H1 (cell line): Measurements from ENCODE around the gene HSPA12A. TPM values are rescaled to one million over a fixed set of nuclear protein-coding genes. Genes with fewer than 3 reads are reported as not detected.

ENCODE experiments used
- BCL11A ChIP-seq, 2 experiments: IDR thresholded peaks; one replicate each; pipeline ENCODE4 v1.6.1; 2011; ENCODE audit warnings: low read depth in 2 of 2, low read length in 2 of 2, mild to moderate bottlenecking in 2 of 2
- CBX5 ChIP-seq: fragments of 300-800, 300-1000 bp; sonication (generic); IDR thresholded peaks from 2 replicates; pipeline ENCODE4 v1.7.1; 2016; ENCODE audit warnings: antibody characterized with exemption, low read length, low read depth
- EZH2 ChIP-seq: fragments of 200-600 bp; sonication (generic); IDR thresholded peaks from 2 replicates; pipeline ENCODE4 v1.7.1; 2012; ENCODE audit warnings: low read depth, mild to moderate bottlenecking, moderate library complexity, low read length, inconsistent platforms; ENCODE audit not compliant: severe bottlenecking
- FOSL1 ChIP-seq: IDR thresholded peaks from 2 replicates; pipeline ENCODE4 v1.6.1; 2011; ENCODE audit warnings: mild to moderate bottlenecking, low read depth, low read length, moderate library complexity; ENCODE audit not compliant: insufficient read depth
- GABPA ChIP-seq: IDR thresholded peaks from 2 replicates; pipeline ENCODE4 v1.6.1; 2011; ENCODE audit warnings: mild to moderate bottlenecking, low read length, moderate library complexity, borderline replicate concordance; ENCODE audit not compliant: insufficient read depth
- JUN ChIP-seq: IDR thresholded peaks from 2 replicates; pipeline ENCODE4 v1.6.1; 2011; ENCODE audit warnings: low read depth, mild to moderate bottlenecking, improper control_type of control experiment, low read length
- POLR2A ChIP-seq, 2 experiments: IDR thresholded peaks; 1 replicate in 1 of 2; 2 replicates in 1 of 2; pipeline ENCODE4 v1.6.1; 2011; ENCODE audit warnings: low read depth in 2 of 2, low read length in 2 of 2, mild to moderate bottlenecking in 2 of 2; ENCODE audit errors: control extremely low read depth in 1 of 2
- SAP30 ChIP-seq: fragments of 300-600 bp; sonication (generic); IDR thresholded peaks from 2 replicates; pipeline ENCODE4 v1.7.1; 2012; ENCODE audit warnings: low read length, moderate library complexity, mild to moderate bottlenecking, inconsistent platforms; ENCODE audit not compliant: insufficient read depth, insufficient replicate concordance
- SIRT6 ChIP-seq: IDR thresholded peaks from one replicate; pipeline ENCODE4 v1.7.1; 2012; ENCODE audit warnings: low read length, inconsistent platforms
- SP4 ChIP-seq: IDR thresholded peaks from 2 replicates; pipeline ENCODE4 v1.6.1; 2012; ENCODE audit warnings: low read length, inconsistent platforms
- YY1 ChIP-seq: IDR thresholded peaks from 2 replicates; pipeline ENCODE4 v1.6.1; 2011; ENCODE audit warnings: low read depth, mild to moderate bottlenecking, low read length
- polyA plus RNA-seq, 7 experiments: library from polyadenylated mRNA; depleted of rRNA in 3 of 7; stranded (reverse) in 5 of 7; unstranded in 2 of 7; fragments of >200 nt in 5 of 7; fragments of 200-250 nt in 2 of 7; gene quantifications; 1 replicate in 5 of 7; 2 replicates in 1 of 7; 4 replicates in 1 of 7; pipeline versions ENCODE4 v1.2.1 to v1.2.3, GENCODE V29; 2011 to 2013; ENCODE audit warnings: missing spikeins in 2 of 7, mixed read lengths in 2 of 7
- total RNA-seq: library from RNA; stranded (reverse); fragmentation: NEBNext Ultra II Directional; extraction: Animal tissue kit (Norgen Biotek cat#: 25700); gene quantifications from 2 replicates; pipeline ENCODE4 v1.2.1, GENCODE V29; 2021
- TF ChIP-seq, protein P1 (sequence below): fragments of 300-600 bp; sonication (generic); IDR thresholded peaks from 2 replicates; pipeline ENCODE4 v1.7.1; 2012; ENCODE audit warnings: low read length, moderate library complexity, mild to moderate bottlenecking, inconsistent platforms; ENCODE audit not compliant: insufficient replicate concordance

HSPA12A gene
- total and polyA plus RNA-seq, 2 of the 8 experiments (the other 6 are each of a cell fraction or from before 2014, with no cell fraction given), result 3.1 to 6.9 TPM

DNA sequence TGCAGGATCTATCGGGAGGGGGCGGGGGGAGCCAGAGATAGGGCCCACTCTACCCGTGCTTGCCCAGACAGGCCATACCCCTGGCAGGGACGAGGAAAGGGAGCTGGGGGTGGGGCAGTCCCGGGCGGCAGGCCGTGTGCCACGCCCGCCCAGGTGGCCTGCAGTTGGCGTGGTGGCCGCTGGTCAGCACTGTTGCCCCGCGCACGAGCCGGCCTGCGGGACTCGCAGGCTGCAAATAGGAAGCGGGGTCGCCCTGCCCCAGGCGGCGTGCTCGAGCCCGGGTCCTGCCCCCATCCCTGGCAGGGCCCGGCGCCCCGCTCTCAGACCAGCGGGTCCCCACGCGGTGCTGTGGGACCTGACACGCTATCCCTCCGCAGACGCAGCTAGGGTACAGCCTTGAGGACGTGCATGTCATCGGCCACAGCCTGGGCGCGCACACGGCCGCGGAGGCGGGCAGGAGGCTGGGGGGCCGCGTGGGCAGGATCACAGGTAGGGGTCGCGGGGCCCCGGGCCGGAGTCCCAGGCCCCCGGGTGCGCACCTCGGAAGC is 114.9 kb downstream of the HSPA12A start (continued):
- TF ChIP-seq FOSL1, result no peak
- TF ChIP-seq POLR2A (IDR thresholded peaks at IDR 0.05; ENCODE audit: control extremely low read depth in 1 of 2, low read depth in 2 of 2, low read length in 2 of 2), result no peak
- TF ChIP-seq EZH2, result no peak
- TF ChIP-seq, protein P1, sequence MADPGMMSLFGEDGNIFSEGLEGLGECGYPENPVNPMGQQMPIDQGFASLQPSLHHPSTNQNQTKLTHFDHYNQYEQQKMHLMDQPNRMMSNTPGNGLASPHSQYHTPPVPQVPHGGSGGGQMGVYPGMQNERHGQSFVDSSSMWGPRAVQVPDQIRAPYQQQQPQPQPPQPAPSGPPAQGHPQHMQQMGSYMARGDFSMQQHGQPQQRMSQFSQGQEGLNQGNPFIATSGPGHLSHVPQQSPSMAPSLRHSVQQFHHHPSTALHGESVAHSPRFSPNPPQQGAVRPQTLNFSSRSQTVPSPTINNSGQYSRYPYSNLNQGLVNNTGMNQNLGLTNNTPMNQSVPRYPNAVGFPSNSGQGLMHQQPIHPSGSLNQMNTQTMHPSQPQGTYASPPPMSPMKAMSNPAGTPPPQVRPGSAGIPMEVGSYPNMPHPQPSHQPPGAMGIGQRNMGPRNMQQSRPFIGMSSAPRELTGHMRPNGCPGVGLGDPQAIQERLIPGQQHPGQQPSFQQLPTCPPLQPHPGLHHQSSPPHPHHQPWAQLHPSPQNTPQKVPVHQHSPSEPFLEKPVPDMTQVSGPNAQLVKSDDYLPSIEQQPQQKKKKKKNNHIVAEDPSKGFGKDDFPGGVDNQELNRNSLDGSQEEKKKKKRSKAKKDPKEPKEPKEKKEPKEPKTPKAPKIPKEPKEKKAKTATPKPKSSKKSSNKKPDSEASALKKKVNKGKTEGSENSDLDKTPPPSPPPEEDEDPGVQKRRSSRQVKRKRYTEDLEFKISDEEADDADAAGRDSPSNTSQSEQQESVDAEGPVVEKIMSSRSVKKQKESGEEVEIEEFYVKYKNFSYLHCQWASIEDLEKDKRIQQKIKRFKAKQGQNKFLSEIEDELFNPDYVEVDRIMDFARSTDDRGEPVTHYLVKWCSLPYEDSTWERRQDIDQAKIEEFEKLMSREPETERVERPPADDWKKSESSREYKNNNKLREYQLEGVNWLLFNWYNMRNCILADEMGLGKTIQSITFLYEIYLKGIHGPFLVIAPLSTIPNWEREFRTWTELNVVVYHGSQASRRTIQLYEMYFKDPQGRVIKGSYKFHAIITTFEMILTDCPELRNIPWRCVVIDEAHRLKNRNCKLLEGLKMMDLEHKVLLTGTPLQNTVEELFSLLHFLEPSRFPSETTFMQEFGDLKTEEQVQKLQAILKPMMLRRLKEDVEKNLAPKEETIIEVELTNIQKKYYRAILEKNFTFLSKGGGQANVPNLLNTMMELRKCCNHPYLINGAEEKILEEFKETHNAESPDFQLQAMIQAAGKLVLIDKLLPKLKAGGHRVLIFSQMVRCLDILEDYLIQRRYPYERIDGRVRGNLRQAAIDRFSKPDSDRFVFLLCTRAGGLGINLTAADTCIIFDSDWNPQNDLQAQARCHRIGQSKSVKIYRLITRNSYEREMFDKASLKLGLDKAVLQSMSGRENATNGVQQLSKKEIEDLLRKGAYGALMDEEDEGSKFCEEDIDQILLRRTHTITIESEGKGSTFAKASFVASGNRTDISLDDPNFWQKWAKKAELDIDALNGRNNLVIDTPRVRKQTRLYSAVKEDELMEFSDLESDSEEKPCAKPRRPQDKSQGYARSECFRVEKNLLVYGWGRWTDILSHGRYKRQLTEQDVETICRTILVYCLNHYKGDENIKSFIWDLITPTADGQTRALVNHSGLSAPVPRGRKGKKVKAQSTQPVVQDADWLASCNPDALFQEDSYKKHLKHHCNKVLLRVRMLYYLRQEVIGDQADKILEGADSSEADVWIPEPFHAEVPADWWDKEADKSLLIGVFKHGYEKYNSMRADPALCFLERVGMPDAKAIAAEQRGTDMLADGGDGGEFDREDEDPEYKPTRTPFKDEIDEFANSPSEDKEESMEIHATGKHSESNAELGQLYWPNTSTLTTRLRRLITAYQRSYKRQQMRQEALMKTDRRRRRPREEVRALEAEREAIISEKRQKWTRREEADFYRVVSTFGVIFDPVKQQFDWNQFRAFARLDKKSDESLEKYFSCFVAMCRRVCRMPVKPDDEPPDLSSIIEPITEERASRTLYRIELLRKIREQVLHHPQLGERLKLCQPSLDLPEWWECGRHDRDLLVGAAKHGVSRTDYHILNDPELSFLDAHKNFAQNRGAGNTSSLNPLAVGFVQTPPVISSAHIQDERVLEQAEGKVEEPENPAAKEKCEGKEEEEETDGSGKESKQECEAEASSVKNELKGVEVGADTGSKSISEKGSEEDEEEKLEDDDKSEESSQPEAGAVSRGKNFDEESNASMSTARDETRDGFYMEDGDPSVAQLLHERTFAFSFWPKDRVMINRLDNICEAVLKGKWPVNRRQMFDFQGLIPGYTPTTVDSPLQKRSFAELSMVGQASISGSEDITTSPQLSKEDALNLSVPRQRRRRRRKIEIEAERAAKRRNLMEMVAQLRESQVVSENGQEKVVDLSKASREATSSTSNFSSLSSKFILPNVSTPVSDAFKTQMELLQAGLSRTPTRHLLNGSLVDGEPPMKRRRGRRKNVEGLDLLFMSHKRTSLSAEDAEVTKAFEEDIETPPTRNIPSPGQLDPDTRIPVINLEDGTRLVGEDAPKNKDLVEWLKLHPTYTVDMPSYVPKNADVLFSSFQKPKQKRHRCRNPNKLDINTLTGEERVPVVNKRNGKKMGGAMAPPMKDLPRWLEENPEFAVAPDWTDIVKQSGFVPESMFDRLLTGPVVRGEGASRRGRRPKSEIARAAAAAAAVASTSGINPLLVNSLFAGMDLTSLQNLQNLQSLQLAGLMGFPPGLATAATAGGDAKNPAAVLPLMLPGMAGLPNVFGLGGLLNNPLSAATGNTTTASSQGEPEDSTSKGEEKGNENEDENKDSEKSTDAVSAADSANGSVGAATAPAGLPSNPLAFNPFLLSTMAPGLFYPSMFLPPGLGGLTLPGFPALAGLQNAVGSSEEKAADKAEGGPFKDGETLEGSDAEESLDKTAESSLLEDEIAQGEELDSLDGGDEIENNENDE, result no peak
- TF ChIP-seq JUN, result no peak
- TF ChIP-seq SP4, result no peak
- TF ChIP-seq SIRT6, result no peak
- no peak for TF ChIP-seq YY1
- no peak for TF ChIP-seq SAP30
- no peak for TF ChIP-seq CBX5
- TF ChIP-seq BCL11A (IDR thresholded peaks at IDR 0.05; ENCODE audit: low read depth in 2 of 2, low read length in 2 of 2), result no peak
- no peak for TF ChIP-seq GABPA
